Left forelimb (tissue), 1 donor: ENCODE measurements around the gene SCGN.

Experiments used
- DNase-seq: peaks from one replicate; pipeline ENCODE4 v3.0.0-alpha.2; 2018; ENCODE audit warnings: low spot score

The SCGN gene

GRCh38 chr6:25652007-25652515 is at the start of gene SCGN:
Gene SCGN, plus strand, starts transcription at chr6:25652215. Its CDS starts 189 bp downstream, at chr6:25652404.
- DNase-seq, result peak; percentile 79

- DNase-seq, result no peak
Observed at GRCh38 chr6:25602674-25602982, 49.4 kb upstream of the SCGN start.

GRCh38 chr6:25603251-25603650 is 48.8 kb upstream of the SCGN start:
- DNase-seq, result no peak

- no peak for DNase-seq
Observed at GRCh38 chr6:25606151-25606550, 45.9 kb upstream of the SCGN start.

GRCh38 chr6:25608558-25609174 is 43.3 kb upstream of the SCGN start:
- no peak for DNase-seq

GRCh38 chr6:25612666-25613065 is 39.3 kb upstream of the SCGN start:
- no peak for DNase-seq

GRCh38 chr6:25613415-25613814 is 38.6 kb upstream of the SCGN start:
- DNase-seq, result no peak

- DNase-seq, result no peak
Observed at GRCh38 chr6:25614052-25614451, 38.0 kb upstream of the SCGN start.

GRCh38 chr6:25615471-25615870 is 36.5 kb upstream of the SCGN start:
- no peak for DNase-seq

GRCh38 chr6:25617997-25618396 is 34.0 kb upstream of the SCGN start:
- DNase-seq, result no peak

- no peak for DNase-seq
Observed at GRCh38 chr6:25619217-25619616, 32.8 kb upstream of the SCGN start.

GRCh38 chr6:25620391-25620790 is 31.6 kb upstream of the SCGN start:
- DNase-seq, result no peak

- DNase-seq, result no peak
Observed at GRCh38 chr6:25623065-25623464, 28.9 kb upstream of the SCGN start.

GRCh38 chr6:25623879-25624278 is 28.1 kb upstream of the SCGN start:
- DNase-seq, result no peak

GRCh38 chr6:25627001-25627400 is 25.0 kb upstream of the SCGN start:
- no peak for DNase-seq

GRCh38 chr6:25628471-25629197 is 23.4 kb upstream of the SCGN start:
- no peak for DNase-seq

- DNase-seq, result no peak
Observed at GRCh38 chr6:25629198-25629576, 22.8 kb upstream of the SCGN start.

- DNase-seq, result no peak
Observed at GRCh38 chr6:25630508-25631278, 21.3 kb upstream of the SCGN start.

- DNase-seq, result no peak
Observed at GRCh38 chr6:25635886-25636317, 16.1 kb upstream of the SCGN start.

- no peak for DNase-seq
Observed at GRCh38 chr6:25637211-25637610, 14.8 kb upstream of the SCGN start.

GRCh38 chr6:25637960-25638434 is 14.0 kb upstream of the SCGN start:
- DNase-seq, result no peak

GRCh38 chr6:25639653-25640052 is 12.4 kb upstream of the SCGN start:
- no peak for DNase-seq

- DNase-seq, result no peak
Observed at GRCh38 chr6:25640446-25640845, 11.6 kb upstream of the SCGN start.
